Astrocyte (in vitro differentiated cells and primary cell): ENCODE results near the gene SULT2B1. TPM values are rescaled to one million over a fixed set of nuclear protein-coding genes. Genes with fewer than 3 reads are reported as not detected.

Experiments
- DNase-seq: peaks from one replicate; pipeline ENCODE4 v3.0.0-alpha.2; 2010; ENCODE audit warnings: low read depth
- FAIRE-seq: peaks from 2 replicates; lab custom pipeline; 2011; peaks lifted over from hg19 to GRCh38; lab: Jason Lieb, UNC
- H2AFZ ChIP-seq: 2 replicates; pipeline ENCODE4 v1.6.0; 2012; ENCODE audit warnings: low read depth, low read length, inconsistent platforms
- H3K27ac ChIP-seq: 2 replicates; pipeline ENCODE4 v1.5.1; 2011; ENCODE audit warnings: low read depth, low read length, inconsistent platforms
- H3K27me3 ChIP-seq: 2 replicates; pipeline ENCODE4 v1.6.0; 2011; ENCODE audit warnings: low read length, inconsistent platforms; ENCODE audit not compliant: insufficient read depth
- H3K36me3 ChIP-seq: 2 replicates; pipeline ENCODE4 v1.5.1; 2011; ENCODE audit warnings: low read length, inconsistent platforms; ENCODE audit not compliant: insufficient read depth
- H3K4me1 ChIP-seq: 2 replicates; pipeline ENCODE4 v1.5.1; 2011; ENCODE audit warnings: low read length, inconsistent platforms; ENCODE audit not compliant: insufficient read depth
- H3K4me2 ChIP-seq: 2 replicates; pipeline ENCODE4 v1.6.0; 2012; ENCODE audit warnings: low read length, inconsistent platforms
- H3K4me3 ChIP-seq: 2 replicates; pipeline ENCODE4 v1.5.1; 2011; ENCODE audit warnings: low read depth, mild to moderate bottlenecking, low read length, inconsistent platforms; ENCODE audit not compliant: insufficient read depth
- H3K79me2 ChIP-seq: 2 replicates; pipeline ENCODE4 v1.6.0; 2012; ENCODE audit warnings: mild to moderate bottlenecking, low read length, inconsistent platforms; ENCODE audit not compliant: insufficient read depth
- H3K9ac ChIP-seq: 2 replicates; pipeline ENCODE4 v1.6.0; 2012; ENCODE audit warnings: mild to moderate bottlenecking, low read length, inconsistent platforms
- H3K9me3 ChIP-seq: 2 replicates; pipeline ENCODE4 v1.5.1; 2012; ENCODE audit warnings: low read depth, mild to moderate bottlenecking, low read length, inconsistent platforms; ENCODE audit not compliant: insufficient read depth
- H4K20me1 ChIP-seq: 2 replicates; pipeline ENCODE4 v1.6.0; 2012; ENCODE audit warnings: low read length, inconsistent platforms; ENCODE audit not compliant: insufficient read depth
- H3K27ac Mint-ChIP-seq: one replicate; pipeline ENCODE4 v1.8.0; 2021; ENCODE audit warnings: mild to moderate bottlenecking, mixed read lengths; ENCODE audit not compliant: unreplicated experiment
- H3K27me3 Mint-ChIP-seq: one replicate; pipeline ENCODE4 v1.8.0; 2021; ENCODE audit warnings: low read depth, mixed read lengths; ENCODE audit not compliant: unreplicated experiment
- H3K36me3 Mint-ChIP-seq: one replicate; pipeline ENCODE4 v1.8.0; 2021; ENCODE audit warnings: low read depth, mixed read lengths; ENCODE audit not compliant: unreplicated experiment
- H3K4me1 Mint-ChIP-seq: one replicate; pipeline ENCODE4 v1.8.0; 2021; ENCODE audit warnings: low read depth, mixed read lengths; ENCODE audit not compliant: unreplicated experiment
- H3K4me3 Mint-ChIP-seq: one replicate; pipeline ENCODE4 v1.8.0; 2021; ENCODE audit warnings: mild to moderate bottlenecking, moderate library complexity, mixed read lengths; ENCODE audit not compliant: unreplicated experiment
- H3K9me3 Mint-ChIP-seq: one replicate; pipeline ENCODE4 v1.8.0; 2021; ENCODE audit warnings: mild to moderate bottlenecking, mixed read lengths; ENCODE audit not compliant: unreplicated experiment
- CTCF ChIP-seq: IDR thresholded peaks from 2 replicates; pipeline ENCODE4 v1.5.1; 2011; ENCODE audit warnings: low read depth, mild to moderate bottlenecking, inconsistent platforms, low read length, moderate library complexity; ENCODE audit not compliant: insufficient read depth
- EZH2 ChIP-seq: IDR thresholded peaks from 2 replicates; pipeline ENCODE4 v1.6.1; 2012; ENCODE audit warnings: mild to moderate bottlenecking, low read length, inconsistent platforms; ENCODE audit not compliant: insufficient read depth
- total RNA-seq: library from RNA; stranded (reverse); gene quantifications from 2 replicates; pipeline ENCODE4 v1.2.1, GENCODE V29; 2021

Gene SULT2B1
- total RNA-seq, 1 donor from 2014 or later = not detected

- H3K4me1 Mint-ChIP-seq = peaks cover 29% of the 10 kb centered on the region
- H3K27ac ChIP-seq = no peak overlapping the region
- no peaks in the 10 kb centered on the region for H3K27me3 Mint-ChIP-seq
Observed at GRCh38 chr19:48615231-48616040, 63.5 kb downstream of the SULT2B1 start.

GRCh38 chr19:48616041-48616436 is 64.1 kb downstream of the SULT2B1 start:
- H2AFZ ChIP-seq = no peak overlapping the region
- H3K27ac ChIP-seq = no peak overlapping the region
- peak overlapping the region; percentile 93 for H3K4me2 ChIP-seq
- H3K4me1 ChIP-seq = peaks cover 38% of the 10 kb centered on the region
- peaks cover 48% of the 10 kb centered on the region for H3K79me2 ChIP-seq
- H3K9ac ChIP-seq = peak overlapping the region; percentile 99
- TF ChIP-seq EZH2 (no peak), CTCF (no peak)
- H3K27me3 ChIP-seq = no peaks in the 10 kb centered on the region
- no peak for FAIRE-seq
- Mint-ChIP-seq H3K4me3 (peak overlapping the region; percentile 99), H3K4me1 (peaks cover 29% of the 10 kb centered on the region), H3K27me3 (no peaks in the 10 kb centered on the region), H3K9me3 (no peaks in the 10 kb centered on the region), H3K36me3 (peaks cover 16% of the 10 kb centered on the region), H3K27ac (no peak overlapping the region)
- H4K20me1 ChIP-seq = peaks cover 52% of the 10 kb centered on the region
- no peaks in the 10 kb centered on the region for H3K9me3 ChIP-seq
- H3K36me3 ChIP-seq = peaks cover 21% of the 10 kb centered on the region
- DNase-seq = no peak
- peak overlapping the region; percentile 99 for H3K4me3 ChIP-seq

More at GRCh38 chr19:48615231-48616040, 63.5 kb downstream of the SULT2B1 start:
- Histone ChIP-seq H4K20me1 (peaks cover 52% of the 10 kb centered on the region), H3K27me3 (no peaks in the 10 kb centered on the region), H3K36me3 (peaks cover 21% of the 10 kb centered on the region), H3K4me2 (peak overlapping the region; percentile 93), H3K9me3 (no peaks in the 10 kb centered on the region), H3K4me1 (peaks cover 38% of the 10 kb centered on the region), H3K4me3 (no peak overlapping the region), H3K9ac (peak overlapping the region; percentile 99), H2AFZ (no peak overlapping the region), H3K79me2 (peaks cover 48% of the 10 kb centered on the region)
- H3K9me3 Mint-ChIP-seq = no peaks in the 10 kb centered on the region
- FAIRE-seq (no peak), DNase-seq (no peak)
- peaks cover 16% of the 10 kb centered on the region for H3K36me3 Mint-ChIP-seq
- no peak for TF ChIP-seq EZH2
- TF ChIP-seq CTCF = no peak
- peak overlapping the region; percentile 99 for H3K4me3 Mint-ChIP-seq
- peak overlapping the region; percentile 72 for H3K27ac Mint-ChIP-seq

- no peak overlapping the region for H2AFZ ChIP-seq
- Mint-ChIP-seq H3K4me3 (peak overlapping the region; percentile 99), H3K36me3 (peaks cover 16% of the 10 kb centered on the region), H3K9me3 (no peaks in the 10 kb centered on the region), H3K4me1 (peaks cover 31% of the 10 kb centered on the region), H3K27ac (peak overlapping the region; percentile 99), H3K27me3 (no peaks in the 10 kb centered on the region)
- H3K4me3 ChIP-seq = peak overlapping the region; percentile 99
- H3K27ac ChIP-seq = no peak overlapping the region
- H3K4me2 ChIP-seq = peak overlapping the region; percentile 93
- no peaks in the 10 kb centered on the region for H3K27me3 ChIP-seq
- H4K20me1 ChIP-seq = peaks cover 52% of the 10 kb centered on the region
- FAIRE-seq (no peak), DNase-seq (no peak)
- no peak for TF ChIP-seq CTCF
- TF ChIP-seq EZH2 = no peak
- peak overlapping the region; percentile 99 for H3K9ac ChIP-seq
- peaks cover 21% of the 10 kb centered on the region for H3K36me3 ChIP-seq
- H3K79me2 ChIP-seq = peaks cover 48% of the 10 kb centered on the region
- peaks cover 38% of the 10 kb centered on the region for H3K4me1 ChIP-seq
- no peaks in the 10 kb centered on the region for H3K9me3 ChIP-seq
Observed at GRCh38 chr19:48616491-48617056, 64.6 kb downstream of the SULT2B1 start.
